ENCODE measurements around the gene MARVELD2.
A peak's percentile ranks its signal among the peaks of the same experiment; 100 is the strongest.
"Not testable (repeated sequence)": the region's sequence is repeated elsewhere in the genome, so short reads cannot be mapped to it uniquely, and the experiment has no call there.

The MARVELD2 gene

DNA sequence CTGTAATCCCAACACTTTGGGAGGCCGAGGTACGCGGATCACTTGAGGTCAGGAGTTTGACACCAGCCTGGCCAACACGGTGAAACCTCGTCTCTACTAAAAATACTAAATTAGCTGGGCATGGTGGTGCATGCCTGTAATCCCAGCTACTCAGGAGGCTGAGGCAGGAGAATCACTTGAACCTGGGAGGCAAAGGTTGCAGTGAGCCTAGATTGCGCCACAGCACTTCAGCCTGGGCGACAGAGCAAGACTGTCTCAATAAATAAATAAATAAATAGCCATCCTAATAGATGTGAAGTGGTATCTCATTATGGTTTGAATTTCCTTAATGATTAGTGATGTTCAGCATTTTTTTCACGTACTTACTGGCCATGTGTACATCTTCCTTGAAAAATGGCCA is 35.6 kb downstream of the MARVELD2 start:
- not testable (repeated sequence) for DNase-seq

DNA sequence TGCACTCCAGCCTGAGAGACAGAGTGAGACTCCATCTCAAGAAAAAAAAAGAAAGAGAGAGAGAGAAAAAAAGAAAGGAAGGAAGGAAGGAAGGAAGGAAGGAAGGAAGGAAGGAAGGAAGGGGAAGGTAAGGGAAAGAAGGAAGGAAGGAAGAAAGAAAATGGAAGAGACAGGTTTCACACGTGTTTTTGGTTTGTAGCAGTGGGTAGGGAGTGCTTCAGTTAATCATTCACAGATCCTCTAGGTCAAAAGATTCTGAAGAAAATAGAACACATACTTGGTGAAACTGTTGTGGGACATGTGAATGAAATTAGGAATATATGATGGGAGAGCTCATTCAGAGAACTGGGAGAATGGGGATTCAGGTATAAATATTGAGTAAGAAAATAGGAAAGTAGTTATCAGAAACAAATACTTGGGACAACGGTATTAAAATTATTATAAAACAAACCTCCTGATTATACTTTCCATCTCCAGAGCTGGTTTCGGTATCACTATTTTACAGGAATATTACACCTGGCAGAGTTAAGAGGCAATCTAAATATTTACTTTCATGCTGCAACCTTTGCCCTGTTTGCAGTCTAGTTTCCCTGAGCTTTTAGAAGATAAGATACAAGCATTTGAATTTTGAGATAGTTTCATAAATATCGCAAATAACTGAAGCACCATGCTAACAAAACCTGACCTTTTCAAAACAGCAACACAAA is 37.2 kb downstream of the MARVELD2 start:
- DNase-seq: no peak

DNA sequence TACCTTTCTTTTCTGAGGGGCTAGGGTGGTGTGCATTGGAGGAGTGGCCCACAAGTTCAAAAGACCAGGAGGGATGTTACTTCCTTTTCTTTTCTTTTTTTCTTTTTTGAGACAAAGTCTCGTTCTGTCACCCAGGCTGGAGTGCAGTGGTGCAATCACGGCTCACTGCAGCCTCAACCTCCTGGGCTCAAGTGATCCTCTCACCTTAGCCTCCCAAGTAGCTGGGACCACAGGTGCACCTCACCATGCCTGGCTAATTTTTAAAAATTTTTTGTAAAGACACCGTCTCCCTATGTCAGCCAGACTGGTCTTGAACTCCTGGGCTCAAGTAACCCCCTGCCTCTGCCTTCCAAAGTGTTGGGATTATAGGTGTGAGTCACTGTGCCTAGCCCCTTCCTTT is 38.6 kb downstream of the MARVELD2 start:
- not testable (repeated sequence) for DNase-seq

DNA sequence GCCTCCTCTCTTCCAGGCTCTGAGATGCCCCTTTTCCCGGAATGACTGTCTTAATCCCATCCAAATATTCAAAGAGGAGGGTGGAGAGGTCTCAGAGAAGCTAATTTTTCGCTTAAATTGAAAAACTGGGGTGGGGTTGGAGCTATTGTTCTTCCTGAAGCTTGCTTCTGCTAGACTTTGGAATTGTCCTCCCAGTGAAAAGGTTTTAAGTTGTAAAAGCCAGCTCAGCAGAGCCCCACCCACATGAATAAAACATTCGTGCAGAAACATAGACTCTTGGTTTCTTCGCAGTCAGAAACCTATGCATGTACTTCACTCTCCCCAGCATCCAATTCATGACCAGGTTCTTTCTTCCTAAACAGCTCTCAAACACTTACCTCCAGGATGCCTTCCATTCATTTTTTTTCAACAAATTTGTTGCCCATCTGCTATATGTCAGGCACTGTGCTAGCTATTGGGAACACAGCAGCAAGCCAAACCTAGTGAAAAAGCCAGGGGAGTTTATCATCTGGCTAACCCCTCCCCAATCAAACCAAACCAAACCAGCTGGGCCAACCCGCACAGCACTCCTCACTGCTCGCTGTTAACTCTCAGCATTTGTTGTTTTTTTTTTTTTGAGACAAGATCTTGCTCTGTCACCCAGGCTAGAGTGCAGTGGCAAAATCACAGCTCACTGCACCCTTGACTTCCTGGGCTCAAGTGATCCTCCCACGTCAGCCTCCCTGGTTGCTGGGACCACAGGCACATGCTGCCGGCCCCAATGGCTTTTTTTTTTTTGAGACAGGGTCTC is 39.7 kb downstream of the MARVELD2 start:
- no peak for DNase-seq

DNA sequence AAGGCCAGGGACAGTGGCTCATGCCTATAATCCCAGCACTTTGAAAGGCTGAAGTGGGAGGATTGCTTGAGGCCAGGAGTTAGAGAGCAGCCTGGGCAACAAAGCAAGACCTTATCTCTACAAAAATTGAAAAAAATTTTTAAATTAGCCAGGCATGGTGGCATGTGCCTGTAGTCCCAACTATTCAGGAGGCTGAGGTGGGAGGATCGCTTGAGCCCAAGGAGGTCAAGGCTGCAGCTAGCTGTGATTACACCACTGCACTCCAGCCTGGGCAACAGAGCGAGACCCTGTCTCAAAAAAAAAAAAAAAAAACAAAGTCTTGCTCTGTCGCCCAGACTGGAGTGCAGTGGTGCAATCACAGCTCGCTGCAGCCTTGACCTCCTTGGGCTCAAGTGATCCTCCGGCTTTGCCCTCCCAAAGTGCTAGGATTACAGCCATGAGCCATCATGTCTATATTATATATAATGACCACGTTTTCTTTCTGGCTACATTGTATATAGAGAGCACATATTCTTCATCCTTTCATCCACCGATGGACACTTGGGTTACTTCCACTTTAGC is 40.6 kb downstream of the MARVELD2 start:
- DNase-seq: not testable (repeated sequence)

DNA sequence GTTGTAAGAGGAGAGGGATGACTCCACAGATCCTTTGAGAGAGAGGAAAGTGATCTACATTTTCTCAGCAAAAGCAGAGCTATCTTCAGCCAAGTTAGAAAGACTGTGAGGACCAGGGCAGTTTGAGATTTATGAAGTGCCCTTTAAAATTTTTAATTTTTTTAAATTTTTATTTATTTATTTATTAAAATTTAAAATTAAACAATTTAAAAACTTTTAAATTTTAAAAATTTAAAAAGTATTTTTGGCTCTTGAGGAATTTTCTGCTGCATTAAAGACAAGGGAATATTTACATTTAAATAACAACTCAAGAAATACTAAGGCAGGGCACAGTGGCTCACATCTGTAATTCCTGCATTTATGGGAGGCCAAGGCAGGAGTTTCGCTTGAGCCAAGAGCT is 47.3 kb downstream of the MARVELD2 start:
- no peak for DNase-seq

DNA sequence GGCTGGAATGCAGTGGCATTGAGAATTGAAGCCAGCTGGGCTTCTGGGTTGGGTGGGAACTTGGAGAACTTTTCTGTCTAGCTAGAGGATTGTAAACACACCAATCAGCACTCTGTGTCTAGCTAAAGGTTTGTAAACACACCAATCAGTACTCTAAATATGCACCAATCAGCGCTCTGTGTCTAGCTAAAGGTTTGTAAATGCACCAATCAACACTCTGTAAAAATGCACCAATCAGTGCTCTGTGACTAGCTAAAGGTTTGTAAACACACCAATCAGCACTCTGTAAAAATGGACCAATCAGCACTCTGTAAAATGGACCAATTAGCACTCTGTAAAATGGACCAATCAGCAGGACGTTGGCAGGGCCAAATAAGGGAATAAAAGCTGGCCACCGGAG is 51.5 kb downstream of the MARVELD2 start:
- DNase-seq: not testable (repeated sequence)

DNA sequence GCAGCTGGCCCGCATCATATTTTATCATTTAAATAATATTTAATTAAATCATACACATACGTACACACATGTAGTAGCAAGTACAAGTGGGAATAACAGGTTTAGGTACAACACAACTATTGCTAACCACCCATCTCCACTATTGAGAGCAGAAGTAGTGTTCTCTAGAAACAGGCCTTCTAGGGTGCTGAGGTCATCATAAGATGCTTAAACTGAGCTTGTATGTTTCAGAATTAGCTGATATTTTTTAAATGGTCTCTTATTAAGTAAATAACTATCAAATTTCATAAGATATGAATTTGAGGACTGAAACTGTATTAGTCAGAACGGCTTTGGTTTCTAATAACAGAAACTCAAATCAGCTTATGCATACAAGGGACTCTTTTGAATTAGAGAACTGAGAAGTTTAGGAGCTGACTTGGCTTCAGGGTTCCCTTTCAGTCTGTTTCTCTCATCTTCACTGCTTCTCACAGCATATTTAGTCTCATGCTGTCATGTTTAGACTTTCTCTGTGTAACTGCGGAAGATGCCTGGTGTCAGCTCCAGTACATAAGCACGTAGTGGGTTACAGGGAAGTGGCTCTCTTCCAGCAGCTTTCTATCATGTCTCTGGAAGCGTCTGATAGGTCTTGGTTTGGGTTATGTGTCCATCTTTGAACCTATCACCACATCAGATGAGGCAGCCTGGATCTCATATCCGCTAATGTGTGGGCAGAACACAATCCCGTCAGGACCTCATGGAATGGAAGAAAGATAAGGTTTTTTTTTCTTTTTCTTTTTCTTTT is 52.7 kb downstream of the MARVELD2 start:
- no peak for DNase-seq

DNA sequence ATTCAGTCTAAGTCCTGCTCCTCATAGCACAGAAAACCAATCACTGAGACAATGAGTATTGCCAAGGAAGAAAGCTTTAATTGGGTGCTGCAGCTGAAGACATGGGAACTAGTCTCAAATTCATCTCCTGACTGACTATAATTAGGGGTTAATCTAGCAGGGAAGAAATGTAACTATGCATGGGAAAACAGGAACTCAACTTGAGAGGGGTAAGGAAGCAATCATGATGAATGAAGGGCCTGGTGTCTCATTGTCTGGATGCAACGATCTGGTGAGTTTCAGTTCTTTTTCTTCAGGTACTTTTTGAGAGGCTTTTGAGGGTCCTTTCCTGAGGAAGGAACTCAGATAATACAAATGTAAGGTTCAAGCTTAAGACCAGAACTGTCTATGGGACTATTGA is 53.7 kb downstream of the MARVELD2 start:
- DNase-seq: no peak

DNA sequence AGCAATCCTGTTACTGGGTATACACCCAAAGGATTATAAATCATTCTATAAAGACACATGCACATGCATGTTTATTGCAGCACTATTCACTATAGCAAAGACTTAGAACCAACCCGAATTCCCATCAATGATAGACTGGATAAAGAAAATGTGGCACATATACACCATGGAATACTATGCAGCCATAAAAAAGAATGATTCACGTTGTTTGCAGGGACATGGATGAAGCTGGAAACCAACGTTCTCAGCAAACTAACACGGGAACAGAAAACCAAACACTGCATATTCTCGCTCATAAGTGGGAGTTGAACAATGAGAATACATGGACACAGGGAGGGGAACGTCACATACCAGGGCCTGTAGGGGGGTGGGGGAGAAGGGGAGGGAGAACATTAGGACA is 56.6 kb downstream of the MARVELD2 start:
- DNase-seq: not testable (repeated sequence)

DNA sequence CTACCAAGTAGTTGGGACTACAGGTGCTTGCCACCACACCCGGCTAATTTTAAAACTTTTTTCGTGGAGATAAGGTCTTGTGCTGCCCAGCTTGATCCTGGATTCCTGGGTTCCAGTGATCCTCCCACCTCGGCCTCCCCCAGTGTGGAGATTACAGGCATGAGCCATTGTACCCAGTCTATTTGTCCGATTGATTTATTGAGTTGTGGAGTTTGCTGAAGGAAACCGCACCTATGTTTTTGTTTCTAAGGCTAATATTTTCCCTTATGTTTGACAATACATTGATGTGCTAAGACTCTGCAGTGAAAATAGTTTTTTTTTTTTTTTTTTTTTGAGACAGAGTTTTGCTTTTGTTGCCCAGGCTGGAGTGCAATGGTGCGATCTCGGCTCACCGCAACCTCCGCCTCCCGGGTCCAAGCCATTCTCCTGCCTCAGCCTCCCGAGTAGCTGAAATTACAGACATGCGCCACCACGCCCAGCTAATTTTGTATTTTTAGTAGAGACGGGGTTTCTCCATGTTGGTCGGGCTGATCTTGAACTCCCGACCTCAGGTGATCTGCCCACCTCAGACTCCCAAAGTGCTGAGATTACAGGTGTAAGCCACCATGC is 57.7 kb downstream of the MARVELD2 start:
- DNase-seq: not testable (repeated sequence)

DNA sequence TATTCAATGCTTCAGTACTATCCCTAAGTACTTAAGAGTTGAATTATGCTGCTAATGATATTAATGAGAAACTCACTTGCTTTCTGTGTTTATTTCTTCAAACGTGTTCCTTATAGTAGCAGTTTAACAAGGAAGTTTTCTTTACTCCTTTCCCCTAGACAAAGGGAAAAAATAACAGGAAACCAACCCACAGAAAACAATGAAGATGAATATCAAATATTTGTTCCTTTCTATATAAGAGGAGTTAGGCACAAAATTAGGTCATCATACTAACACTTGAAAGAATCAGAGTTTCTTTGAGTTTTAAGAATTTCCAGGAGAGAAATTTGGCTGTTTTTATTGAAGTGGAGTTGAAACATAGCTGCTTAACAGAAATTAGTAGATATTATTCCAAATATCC is 62.3 kb downstream of the MARVELD2 start:
- no peak for DNase-seq

DNA sequence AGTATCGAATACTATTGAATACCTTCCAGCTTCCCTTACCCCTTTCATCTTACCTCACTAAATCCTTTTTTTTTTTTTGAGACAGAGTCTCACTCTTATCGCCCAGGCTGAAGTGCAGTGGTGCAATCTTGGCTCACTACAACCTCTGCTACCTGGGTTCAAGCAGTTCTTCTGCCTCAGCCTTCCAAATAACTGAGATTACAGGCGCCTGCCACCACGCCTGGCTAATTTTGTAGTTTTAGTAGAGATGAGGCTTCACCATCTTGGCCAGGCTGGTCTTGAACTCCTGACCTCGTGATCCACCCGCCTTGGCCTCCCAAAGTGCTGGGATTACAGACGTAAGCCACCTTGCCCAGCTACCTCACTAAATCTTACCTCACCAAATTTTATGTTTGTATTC is 63.4 kb downstream of the MARVELD2 start:
- not testable (repeated sequence) for DNase-seq

DNA sequence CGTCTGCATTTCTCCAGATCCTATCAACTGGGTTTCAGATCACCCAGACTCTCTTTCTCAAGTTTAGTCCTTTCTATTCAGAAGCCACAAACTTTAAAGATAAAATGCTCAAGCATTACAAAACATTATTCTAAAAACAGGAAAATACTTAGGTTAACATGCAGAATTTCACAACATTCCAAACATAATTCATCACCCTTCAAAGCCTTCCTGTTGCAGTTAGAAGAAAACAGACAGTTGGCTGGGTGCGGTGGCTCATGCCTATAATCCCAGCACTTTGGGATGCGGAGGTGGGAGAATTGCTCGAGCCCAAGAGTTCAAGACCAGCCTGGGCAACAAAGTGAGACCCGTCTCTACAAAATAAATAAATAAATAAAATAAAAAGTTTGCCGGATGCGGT is 70.0 kb downstream of the MARVELD2 start:
- DNase-seq: no peak

DNA sequence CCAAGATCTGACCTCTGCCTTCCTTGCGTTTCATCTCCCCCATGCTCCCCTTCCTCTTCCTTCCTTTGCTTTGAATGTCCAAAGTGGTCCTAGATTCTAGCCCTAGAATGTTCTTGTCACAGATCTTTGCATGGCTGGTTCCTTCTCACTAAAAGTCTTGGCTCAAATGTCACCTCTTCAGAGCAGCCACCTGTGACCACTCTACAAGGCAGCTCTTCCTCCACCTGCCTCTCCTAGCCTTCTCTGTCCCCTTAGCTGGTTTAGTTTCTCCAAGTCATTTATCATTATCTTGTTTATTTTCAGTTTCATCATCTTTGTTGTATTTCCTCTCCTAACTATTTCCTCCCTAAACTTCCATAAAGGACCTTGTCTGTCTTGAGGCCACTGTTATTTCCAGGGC is 70.6 kb downstream of the MARVELD2 start:
- no peak for DNase-seq

DNA sequence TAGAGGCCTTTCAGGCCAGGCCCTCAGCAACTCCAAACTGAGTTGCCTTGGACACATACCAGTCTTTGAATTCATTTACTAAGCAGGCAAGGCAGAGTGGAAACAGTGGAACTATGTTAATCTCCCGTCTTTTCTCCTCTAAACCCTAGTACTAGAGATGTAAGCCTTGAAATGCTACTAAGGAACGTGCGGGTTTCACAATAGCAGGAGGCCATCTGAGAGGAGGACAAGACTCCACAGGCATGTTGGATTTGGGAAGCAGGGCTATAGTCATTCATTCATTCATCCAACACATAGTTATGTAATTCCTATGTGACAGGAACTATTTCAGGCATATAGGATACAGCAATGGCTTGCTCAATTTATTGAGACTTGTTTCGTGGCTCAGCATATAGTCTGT is 74.3 kb downstream of the MARVELD2 start:
- no peak for DNase-seq

DNA sequence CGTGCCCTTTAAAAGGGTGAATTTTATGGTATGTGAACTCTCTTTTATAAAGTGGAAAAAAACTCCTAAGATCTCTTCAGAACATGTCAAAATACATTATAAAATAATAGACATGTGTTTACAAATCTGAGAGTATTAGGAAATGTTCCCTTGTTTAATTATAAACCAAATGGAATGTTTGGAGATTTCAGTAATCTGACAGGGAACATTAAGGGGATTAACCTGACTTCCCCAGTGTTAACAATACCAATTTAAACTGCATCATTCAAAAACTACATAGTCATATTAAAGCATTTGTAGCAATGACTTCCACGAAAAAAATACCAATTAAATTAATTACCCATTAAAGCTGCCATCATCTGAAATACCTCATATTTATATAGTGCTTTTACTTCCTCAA is 76.1 kb downstream of the MARVELD2 start:
- DNase-seq: no peak

DNA sequence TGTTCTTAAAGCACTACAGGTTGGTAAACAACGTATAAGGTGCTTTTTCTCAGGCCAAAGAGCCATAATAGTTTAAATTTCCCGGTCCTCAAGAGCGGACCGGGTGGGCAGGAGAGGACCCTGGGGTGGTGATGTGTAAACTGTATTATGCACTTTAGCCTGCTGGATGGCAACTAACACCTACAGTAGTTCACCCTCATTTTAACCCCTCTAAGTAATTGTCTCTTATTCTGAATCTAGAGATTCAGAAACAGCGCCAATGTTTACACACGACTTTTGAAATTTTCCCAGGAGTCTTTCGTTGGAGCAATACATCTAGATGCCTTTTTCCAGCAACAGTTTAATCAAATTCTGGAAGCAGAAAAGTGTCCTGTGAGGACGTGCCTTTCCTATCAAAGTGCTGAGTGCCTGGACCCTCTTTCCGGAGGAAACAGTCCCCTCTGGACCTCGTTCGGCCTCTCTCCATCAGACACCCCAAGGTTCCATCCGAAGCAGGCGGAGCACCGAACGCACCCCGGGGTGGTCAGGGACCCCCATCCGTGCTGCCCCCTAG is 77.0 kb downstream of the MARVELD2 start:
- no peak for DNase-seq

DNA sequence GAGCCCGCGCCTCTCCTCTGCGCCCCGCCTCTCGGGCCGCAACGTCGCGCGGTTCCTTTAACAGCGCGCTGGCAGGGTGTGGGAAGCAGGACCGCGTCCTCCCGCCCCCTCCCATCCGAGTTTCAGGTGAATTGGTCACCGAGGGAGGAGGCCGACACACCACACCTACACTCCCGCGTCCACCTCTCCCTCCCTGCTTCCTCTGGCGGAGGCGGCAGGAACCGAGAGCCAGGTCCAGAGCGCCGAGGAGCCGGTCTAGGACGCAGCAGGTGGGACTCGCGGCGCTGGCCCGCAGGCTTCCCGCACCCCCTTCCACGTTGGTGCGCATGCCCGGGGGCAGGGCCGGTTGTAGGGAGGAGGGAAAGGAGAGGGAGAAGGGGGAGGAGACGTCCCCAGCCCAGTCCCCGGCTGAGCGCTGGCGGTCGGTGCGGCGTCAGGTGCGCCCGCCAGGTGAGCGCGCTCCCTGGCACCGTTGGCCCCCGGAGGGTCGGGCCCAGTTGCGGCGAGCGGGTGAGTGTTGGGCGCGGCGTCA is 77.5 kb downstream of the MARVELD2 start, which contains the start of gene OCLN:
Gene OCLN, plus strand, starts transcription at position 400 of the 532 bp plus-strand sequence. CDS start 11,455 bp downstream, outside the sequence.
- peak; percentile 15 for DNase-seq

DNA sequence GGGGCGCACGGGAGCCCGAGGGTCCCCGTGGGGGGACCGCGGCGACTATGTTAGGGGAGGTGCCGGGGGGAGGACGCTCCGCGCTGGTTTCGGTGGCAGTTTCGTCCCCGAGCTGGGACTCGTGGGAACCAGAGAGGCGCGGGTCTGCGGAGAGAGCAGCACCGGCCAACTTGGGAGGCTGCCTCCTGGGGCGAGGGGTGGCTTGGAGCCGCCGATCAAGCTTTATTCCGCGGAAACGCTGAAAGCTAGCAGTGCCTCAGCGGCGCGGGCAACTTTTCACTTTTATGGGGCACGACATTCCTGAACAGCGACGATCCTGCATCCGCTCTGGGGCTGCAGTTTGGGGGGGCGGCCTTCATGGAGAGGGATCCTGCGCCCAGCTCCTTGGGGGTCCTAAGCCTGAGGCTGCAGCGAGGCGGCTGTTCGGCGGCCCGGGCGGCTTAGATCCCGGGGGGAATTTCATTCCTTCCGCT is 78.0 kb downstream of the MARVELD2 start:
- no peak for DNase-seq

DNA sequence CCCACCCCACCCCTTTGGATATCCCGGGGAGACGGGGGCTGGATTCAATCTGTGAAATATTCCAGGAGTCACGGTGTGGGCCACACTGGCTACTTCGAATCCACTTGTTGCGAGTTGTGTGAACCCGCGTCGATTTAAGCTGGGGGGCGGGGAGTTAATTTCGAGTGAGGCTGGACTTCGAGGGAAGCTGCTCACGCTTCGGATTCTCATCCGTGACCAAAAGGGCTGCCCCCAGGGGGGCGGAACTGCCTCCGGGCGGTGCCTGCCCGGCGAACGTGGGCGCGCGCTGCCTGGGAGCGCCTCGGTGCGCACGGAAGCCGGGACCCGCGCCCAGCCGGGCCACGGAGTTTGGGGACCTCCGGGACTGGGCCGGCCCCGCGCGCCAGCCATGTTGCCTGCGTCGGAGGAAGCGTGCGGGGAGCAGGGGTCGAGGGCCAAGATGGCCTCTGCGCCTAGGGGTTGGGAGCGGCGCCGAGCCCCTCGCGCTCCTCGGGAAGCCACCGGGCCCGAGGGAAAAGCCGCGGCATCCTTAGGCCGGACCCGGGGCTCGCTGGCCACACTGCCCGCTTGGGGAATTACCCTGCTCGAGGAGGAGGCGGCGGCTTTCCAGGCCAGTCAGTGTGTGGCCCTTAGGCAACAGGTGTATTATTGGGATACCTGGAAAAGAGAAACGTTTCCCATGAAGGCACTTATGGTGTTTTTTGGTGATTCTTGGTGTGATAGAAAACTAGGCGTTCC is 78.6 kb downstream of the MARVELD2 start:
- no peak for DNase-seq

Data from activated CD8-positive, alpha-beta memory T cell treated with anti-CD3 and anti-CD28 coated beads, Interleukin-2, amount 50 U/mL, for 4 hours (primary cell).